ENCODE data around the gene KRTAP10-11. TPM values are rescaled to one million over a fixed set of nuclear protein-coding genes. Genes with fewer than 3 reads are reported as not detected.

KRTAP10-11 gene
- total and polyA plus RNA-seq, 2 experiments from 2014 or later = not detected

DNA sequence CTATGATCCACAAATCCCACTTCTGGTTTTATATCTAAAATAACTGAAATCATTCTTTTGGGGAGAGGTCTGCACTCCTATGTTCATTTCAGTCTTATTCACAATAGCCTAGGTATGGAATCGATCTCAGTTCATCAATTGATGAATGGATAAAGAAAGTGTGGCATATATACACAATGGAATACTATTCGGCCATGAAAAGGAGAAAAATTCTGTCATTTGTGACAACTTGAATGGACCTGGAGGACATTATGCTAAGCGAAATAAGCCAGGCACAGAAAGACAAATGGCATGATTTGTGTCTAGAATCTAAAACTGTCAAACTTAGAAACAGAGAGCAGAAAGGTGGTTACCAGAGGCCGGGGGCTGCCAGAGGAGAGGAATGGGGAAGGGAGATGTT lies 39.7 kb upstream of the KRTAP10-11 start:
- no peaks in the 10 kb centered on the region for H3K4me1 ChIP-seq (ENCODE audit: insufficient read depth)
- Mint-ChIP-seq H3K9me3 (peaks cover 34% of the 10 kb centered on the region), H3K4me3 (no peak overlapping the region), H3K4me1 (no peaks in the 10 kb centered on the region; the same call in 2 of the 3 replicates), H3K27ac (no peak overlapping the region), H3K36me3 (ENCODE audit: low read depth) (peaks cover 16% of the 10 kb centered on the region), H3K27me3 (ENCODE audit: insufficient read depth, low read depth, poor library complexity) (peaks cover 3% of the 10 kb centered on the region)
- no peak overlapping the region for H2AFZ ChIP-seq
- ATAC-seq = no peak
- H3K27ac ChIP-seq (ENCODE audit: low read depth) = no peak overlapping the region
- no peak overlapping the region for H3K4me3 ChIP-seq
- no peaks in the 10 kb centered on the region for H3F3A ChIP-seq (replicated peaks; ENCODE audit: low read depth)
- TF ChIP-seq CREB1 (CRISPR knock-in tag; IDR thresholded peaks at IDR 0.05; ENCODE audit: low read depth) (no peak), NANOG (IDR thresholded peaks at IDR 0.05; ENCODE audit: borderline replicate concordance) (no peak), ZNF114 (CRISPR knock-in tag; IDR thresholded peaks at IDR 0.05) (no peak), ZNF331 (CRISPR knock-in tag; IDR thresholded peaks at IDR 0.05; ENCODE audit: low read depth) (no peak), JUNB (IDR thresholded peaks at IDR 0.05; ENCODE audit: unreplicated experiment) (no peak), POLR2AphosphoS5 (IDR thresholded peaks at IDR 0.05; ENCODE audit: low read depth) (no peak), EZH2 (IDR thresholded peaks at IDR 0.05; ENCODE audit: low read depth, unreplicated experiment) (no peak), STAT1 (IDR thresholded peaks at IDR 0.05; ENCODE audit: unreplicated experiment) (no peak), EZH2phosphoT487 (IDR thresholded peaks at IDR 0.05; ENCODE audit: unreplicated experiment) (no peak)
- TF ChIP-seq, protein P1, sequence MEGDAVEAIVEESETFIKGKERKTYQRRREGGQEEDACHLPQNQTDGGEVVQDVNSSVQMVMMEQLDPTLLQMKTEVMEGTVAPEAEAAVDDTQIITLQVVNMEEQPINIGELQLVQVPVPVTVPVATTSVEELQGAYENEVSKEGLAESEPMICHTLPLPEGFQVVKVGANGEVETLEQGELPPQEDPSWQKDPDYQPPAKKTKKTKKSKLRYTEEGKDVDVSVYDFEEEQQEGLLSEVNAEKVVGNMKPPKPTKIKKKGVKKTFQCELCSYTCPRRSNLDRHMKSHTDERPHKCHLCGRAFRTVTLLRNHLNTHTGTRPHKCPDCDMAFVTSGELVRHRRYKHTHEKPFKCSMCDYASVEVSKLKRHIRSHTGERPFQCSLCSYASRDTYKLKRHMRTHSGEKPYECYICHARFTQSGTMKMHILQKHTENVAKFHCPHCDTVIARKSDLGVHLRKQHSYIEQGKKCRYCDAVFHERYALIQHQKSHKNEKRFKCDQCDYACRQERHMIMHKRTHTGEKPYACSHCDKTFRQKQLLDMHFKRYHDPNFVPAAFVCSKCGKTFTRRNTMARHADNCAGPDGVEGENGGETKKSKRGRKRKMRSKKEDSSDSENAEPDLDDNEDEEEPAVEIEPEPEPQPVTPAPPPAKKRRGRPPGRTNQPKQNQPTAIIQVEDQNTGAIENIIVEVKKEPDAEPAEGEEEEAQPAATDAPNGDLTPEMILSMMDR (conservative IDR thresholded peaks at IDR 0.05; ENCODE audit: low read depth in 2 of 2) = no peak
- TF ChIP-seq, protein P2, sequence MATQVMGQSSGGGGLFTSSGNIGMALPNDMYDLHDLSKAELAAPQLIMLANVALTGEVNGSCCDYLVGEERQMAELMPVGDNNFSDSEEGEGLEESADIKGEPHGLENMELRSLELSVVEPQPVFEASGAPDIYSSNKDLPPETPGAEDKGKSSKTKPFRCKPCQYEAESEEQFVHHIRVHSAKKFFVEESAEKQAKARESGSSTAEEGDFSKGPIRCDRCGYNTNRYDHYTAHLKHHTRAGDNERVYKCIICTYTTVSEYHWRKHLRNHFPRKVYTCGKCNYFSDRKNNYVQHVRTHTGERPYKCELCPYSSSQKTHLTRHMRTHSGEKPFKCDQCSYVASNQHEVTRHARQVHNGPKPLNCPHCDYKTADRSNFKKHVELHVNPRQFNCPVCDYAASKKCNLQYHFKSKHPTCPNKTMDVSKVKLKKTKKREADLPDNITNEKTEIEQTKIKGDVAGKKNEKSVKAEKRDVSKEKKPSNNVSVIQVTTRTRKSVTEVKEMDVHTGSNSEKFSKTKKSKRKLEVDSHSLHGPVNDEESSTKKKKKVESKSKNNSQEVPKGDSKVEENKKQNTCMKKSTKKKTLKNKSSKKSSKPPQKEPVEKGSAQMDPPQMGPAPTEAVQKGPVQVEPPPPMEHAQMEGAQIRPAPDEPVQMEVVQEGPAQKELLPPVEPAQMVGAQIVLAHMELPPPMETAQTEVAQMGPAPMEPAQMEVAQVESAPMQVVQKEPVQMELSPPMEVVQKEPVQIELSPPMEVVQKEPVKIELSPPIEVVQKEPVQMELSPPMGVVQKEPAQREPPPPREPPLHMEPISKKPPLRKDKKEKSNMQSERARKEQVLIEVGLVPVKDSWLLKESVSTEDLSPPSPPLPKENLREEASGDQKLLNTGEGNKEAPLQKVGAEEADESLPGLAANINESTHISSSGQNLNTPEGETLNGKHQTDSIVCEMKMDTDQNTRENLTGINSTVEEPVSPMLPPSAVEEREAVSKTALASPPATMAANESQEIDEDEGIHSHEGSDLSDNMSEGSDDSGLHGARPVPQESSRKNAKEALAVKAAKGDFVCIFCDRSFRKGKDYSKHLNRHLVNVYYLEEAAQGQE (IDR thresholded peaks at IDR 0.05; ENCODE audit: unreplicated experiment) = no peak
- TF ChIP-seq, protein P3, sequence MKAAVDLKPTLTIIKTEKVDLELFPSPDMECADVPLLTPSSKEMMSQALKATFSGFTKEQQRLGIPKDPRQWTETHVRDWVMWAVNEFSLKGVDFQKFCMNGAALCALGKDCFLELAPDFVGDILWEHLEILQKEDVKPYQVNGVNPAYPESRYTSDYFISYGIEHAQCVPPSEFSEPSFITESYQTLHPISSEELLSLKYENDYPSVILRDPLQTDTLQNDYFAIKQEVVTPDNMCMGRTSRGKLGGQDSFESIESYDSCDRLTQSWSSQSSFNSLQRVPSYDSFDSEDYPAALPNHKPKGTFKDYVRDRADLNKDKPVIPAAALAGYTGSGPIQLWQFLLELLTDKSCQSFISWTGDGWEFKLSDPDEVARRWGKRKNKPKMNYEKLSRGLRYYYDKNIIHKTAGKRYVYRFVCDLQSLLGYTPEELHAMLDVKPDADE (IDR thresholded peaks at IDR 0.05) = no peak
- TF ChIP-seq, protein P4, sequence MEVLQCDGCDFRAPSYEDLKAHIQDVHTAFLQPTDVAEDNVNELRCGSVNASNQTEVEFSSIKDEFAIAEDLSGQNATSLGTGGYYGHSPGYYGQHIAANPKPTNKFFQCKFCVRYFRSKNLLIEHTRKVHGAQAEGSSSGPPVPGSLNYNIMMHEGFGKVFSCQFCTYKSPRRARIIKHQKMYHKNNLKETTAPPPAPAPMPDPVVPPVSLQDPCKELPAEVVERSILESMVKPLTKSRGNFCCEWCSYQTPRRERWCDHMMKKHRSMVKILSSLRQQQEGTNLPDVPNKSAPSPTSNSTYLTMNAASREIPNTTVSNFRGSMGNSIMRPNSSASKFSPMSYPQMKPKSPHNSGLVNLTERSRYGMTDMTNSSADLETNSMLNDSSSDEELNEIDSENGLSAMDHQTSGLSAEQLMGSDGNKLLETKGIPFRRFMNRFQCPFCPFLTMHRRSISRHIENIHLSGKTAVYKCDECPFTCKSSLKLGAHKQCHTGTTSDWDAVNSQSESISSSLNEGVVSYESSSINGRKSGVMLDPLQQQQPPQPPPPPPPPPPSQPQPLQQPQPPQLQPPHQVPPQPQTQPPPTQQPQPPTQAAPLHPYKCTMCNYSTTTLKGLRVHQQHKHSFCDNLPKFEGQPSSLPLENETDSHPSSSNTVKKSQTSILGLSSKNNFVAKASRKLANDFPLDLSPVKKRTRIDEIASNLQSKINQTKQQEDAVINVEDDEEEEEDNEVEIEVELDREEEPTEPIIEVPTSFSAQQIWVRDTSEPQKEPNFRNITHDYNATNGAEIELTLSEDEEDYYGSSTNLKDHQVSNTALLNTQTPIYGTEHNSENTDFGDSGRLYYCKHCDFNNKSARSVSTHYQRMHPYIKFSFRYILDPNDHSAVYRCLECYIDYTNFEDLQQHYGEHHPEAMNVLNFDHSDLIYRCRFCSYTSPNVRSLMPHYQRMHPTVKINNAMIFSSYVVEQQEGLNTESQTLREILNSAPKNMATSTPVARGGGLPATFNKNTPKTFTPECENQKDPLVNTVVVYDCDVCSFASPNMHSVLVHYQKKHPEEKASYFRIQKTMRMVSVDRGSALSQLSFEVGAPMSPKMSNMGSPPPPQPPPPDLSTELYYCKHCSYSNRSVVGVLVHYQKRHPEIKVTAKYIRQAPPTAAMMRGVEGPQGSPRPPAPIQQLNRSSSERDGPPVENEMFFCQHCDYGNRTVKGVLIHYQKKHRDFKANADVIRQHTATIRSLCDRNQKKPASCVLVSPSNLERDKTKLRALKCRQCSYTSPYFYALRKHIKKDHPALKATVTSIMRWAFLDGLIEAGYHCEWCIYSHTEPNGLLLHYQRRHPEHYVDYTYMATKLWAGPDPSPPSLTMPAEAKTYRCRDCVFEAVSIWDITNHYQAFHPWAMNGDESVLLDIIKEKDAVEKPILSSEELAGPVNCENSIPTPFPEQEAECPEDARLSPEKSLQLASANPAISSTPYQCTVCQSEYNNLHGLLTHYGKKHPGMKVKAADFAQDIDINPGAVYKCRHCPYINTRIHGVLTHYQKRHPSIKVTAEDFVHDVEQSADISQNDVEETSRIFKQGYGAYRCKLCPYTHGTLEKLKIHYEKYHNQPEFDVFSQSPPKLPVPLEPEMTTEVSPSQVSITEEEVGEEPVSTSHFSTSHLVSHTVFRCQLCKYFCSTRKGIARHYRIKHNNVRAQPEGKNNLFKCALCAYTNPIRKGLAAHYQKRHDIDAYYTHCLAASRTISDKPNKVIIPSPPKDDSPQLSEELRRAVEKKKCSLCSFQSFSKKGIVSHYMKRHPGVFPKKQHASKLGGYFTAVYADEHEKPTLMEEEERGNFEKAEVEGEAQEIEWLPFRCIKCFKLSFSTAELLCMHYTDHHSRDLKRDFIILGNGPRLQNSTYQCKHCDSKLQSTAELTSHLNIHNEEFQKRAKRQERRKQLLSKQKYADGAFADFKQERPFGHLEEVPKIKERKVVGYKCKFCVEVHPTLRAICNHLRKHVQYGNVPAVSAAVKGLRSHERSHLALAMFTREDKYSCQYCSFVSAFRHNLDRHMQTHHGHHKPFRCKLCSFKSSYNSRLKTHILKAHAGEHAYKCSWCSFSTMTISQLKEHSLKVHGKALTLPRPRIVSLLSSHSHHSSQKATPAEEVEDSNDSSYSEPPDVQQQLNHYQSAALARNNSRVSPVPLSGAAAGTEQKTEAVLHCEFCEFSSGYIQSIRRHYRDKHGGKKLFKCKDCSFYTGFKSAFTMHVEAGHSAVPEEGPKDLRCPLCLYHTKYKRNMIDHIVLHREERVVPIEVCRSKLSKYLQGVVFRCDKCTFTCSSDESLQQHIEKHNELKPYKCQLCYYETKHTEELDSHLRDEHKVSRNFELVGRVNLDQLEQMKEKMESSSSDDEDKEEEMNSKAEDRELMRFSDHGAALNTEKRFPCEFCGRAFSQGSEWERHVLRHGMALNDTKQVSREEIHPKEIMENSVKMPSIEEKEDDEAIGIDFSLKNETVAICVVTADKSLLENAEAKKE (CRISPR knock-in tag; IDR thresholded peaks at IDR 0.05) = no peak
- H3K9me2 ChIP-seq (ENCODE audit: insufficient read depth) = no peaks in the 10 kb centered on the region
- H4K20me1 ChIP-seq (replicated peaks; ENCODE audit: insufficient read depth) = no peaks in the 10 kb centered on the region
- H3K79me2 ChIP-seq (replicated peaks; ENCODE audit: insufficient read depth) = no peaks in the 10 kb centered on the region
- H3K27me3 ChIP-seq (ENCODE audit: insufficient read depth) = no peaks in the 10 kb centered on the region
- 0 out of 2 replicates have a peak, but pooled peaks cover 4% of the 10 kb centered on the region for H3K36me3 ChIP-seq (ENCODE audit: insufficient read depth)
- no peak for DNase-seq (ENCODE audit: low spot score)
- H3K4me2 ChIP-seq = no peak overlapping the region

Measured in GM23338 (cell line).